Keratinocyte (primary cell): ENCODE data around the gene EIF3B. TPM values are rescaled to one million over a fixed set of nuclear protein-coding genes. Genes with fewer than 3 reads are reported as not detected.

Experiments used
- DNase-seq: peaks from one replicate; pipeline ENCODE4 v3.0.0-alpha.2; 2011; ENCODE audit warnings: low read depth, missing footprints, low spot score
- FAIRE-seq: peaks from 2 replicates; lab custom pipeline; 2011; peaks lifted over from hg19 to GRCh38; lab: Jason Lieb, UNC
- H2AFZ ChIP-seq: 2 replicates; pipeline ENCODE4 v1.6.0; 2012; ENCODE audit warnings: low read length, control low read depth, inconsistent platforms; ENCODE audit not compliant: control insufficient read depth
- H3K27ac ChIP-seq: 2 replicates; pipeline ENCODE4 v1.5.1; 2011; ENCODE audit warnings: low read length; ENCODE audit not compliant: control insufficient read depth, insufficient read depth
- H3K27me3 ChIP-seq: 3 replicates; pipeline ENCODE4 v1.6.0; 2011; ENCODE audit warnings: low read length; ENCODE audit not compliant: control insufficient read depth, insufficient read depth; ENCODE audit errors: extremely low read depth
- H3K36me3 ChIP-seq, 2 experiments: 2 replicates in 1 of 2; 3 replicates in 1 of 2; pipeline ENCODE4 v1.5.1; 2011; ENCODE audit warnings: low read length in 2 of 2, mild to moderate bottlenecking in 1 of 2; ENCODE audit not compliant: control insufficient read depth in 2 of 2, insufficient read depth in 2 of 2; ENCODE audit errors: extremely low read depth in 1 of 2
- H3K4me1 ChIP-seq: 3 replicates; pipeline ENCODE4 v1.5.1; 2011; ENCODE audit warnings: low read length; ENCODE audit not compliant: control insufficient read depth, insufficient read depth; ENCODE audit errors: extremely low read depth
- H3K4me2 ChIP-seq: 3 replicates; pipeline ENCODE4 v1.6.0; 2011; ENCODE audit warnings: low read depth, low read length; ENCODE audit not compliant: control insufficient read depth, insufficient read depth; ENCODE audit errors: extremely low read depth
- H3K4me3 ChIP-seq, 3 experiments: fragments of 200-600 bp in 1 of 3; sonication (generic) in 1 of 3; 2 replicates in 2 of 3; 3 replicates in 1 of 3; pipeline ENCODE4 v1.5.1; 2011 to 2016; ENCODE audit warnings: low read length in 3 of 3, mild to moderate bottlenecking in 3 of 3, control low read depth in 2 of 3, inconsistent platforms in 1 of 3, low read depth in 1 of 3, mixed read lengths in 1 of 3, mixed run types in 1 of 3, moderate library complexity in 1 of 3; ENCODE audit not compliant: control insufficient read depth in 2 of 3, insufficient read depth in 2 of 3; ENCODE audit errors: extremely low read depth in 1 of 3
- H3K79me2 ChIP-seq: 2 replicates; pipeline ENCODE4 v1.6.0; 2012; ENCODE audit warnings: low read length; ENCODE audit not compliant: control insufficient read depth, insufficient read depth
- H3K9ac ChIP-seq: 3 replicates; pipeline ENCODE4 v1.6.0; 2011; ENCODE audit warnings: low read length; ENCODE audit not compliant: control insufficient read depth, insufficient read depth; ENCODE audit errors: extremely low read depth
- H3K9me1 ChIP-seq: 3 replicates; pipeline ENCODE4 v1.6.0; 2011; ENCODE audit warnings: low read length; ENCODE audit not compliant: control insufficient read depth, insufficient read depth; ENCODE audit errors: extremely low read depth
- H3K9me3 ChIP-seq: 2 replicates; pipeline ENCODE4 v1.5.1; 2012; ENCODE audit warnings: low read depth, low read length; ENCODE audit not compliant: control insufficient read depth
- H4K20me1 ChIP-seq: 3 replicates; pipeline ENCODE4 v1.6.0; 2011; ENCODE audit warnings: low read length; ENCODE audit not compliant: control insufficient read depth, insufficient read depth; ENCODE audit errors: extremely low read depth
- CTCF ChIP-seq, 3 experiments: IDR thresholded peaks in 1 of 3; conservative IDR thresholded peaks in 1 of 3; optimal IDR thresholded peaks in 1 of 3; 2 replicates in 2 of 3; 3 replicates in 1 of 3; pipeline versions ENCODE3 to v1.5.1; 2011; ENCODE audit warnings: low read length in 3 of 3, mild to moderate bottlenecking in 3 of 3, moderate library complexity in 2 of 3, control low read depth in 1 of 3, inconsistent platforms in 1 of 3; ENCODE audit not compliant: insufficient read depth in 2 of 3; ENCODE audit errors: extremely low read depth in 1 of 3
- EZH2 ChIP-seq: IDR thresholded peaks from one replicate; pipeline ENCODE4 v1.6.1; 2012; ENCODE audit warnings: inconsistent platforms, mild to moderate bottlenecking, low read length, moderate library complexity
- dilution Hi-C: fragments of 300-500 bp; cut with MboI; formaldehyde crosslinking; loops from one replicate; pipeline ENCODE4 v1.7.0; 2020; ENCODE audit warnings: low sequenced_read_pairs; ENCODE audit not compliant: extremely low pct_ligation_motif_present
- polyA plus RNA-seq, 5 experiments: library from polyadenylated mRNA; depleted of rRNA in 3 of 5; stranded (reverse) in 3 of 5; stranded (forward) in 1 of 5; unstranded in 1 of 5; fragments of >200 nt; gene quantifications; 1 replicate in 1 of 5; 2 replicates in 3 of 5; 3 replicates in 1 of 5; pipeline versions ENCODE4 v1.2.1 to v1.2.3, GENCODE V29; 2011 to 2012; ENCODE audit warnings: missing spikeins in 2 of 5, low read depth in 1 of 5, low replicate concordance in 1 of 5

Gene EIF3B
- polyA plus RNA-seq, 1 donor (not counting 4 experiments of a cell fraction or from before 2014, with no cell fraction given): 169 TPM

GRCh38 chr7:2317556-2318293 is 36.9 kb upstream of the EIF3B start:
- H3K9me1 ChIP-seq: no peaks in the 10 kb centered on the region
- no peaks in the 10 kb centered on the region for H3K27me3 ChIP-seq
- FAIRE-seq: no peak
- no peak overlapping the region for H3K4me3 ChIP-seq
- no peak for TF ChIP-seq EZH2
- no peak for TF ChIP-seq CTCF (optimal IDR thresholded peaks at IDR 0.05 in 1 of 3, IDR thresholded peaks at IDR 0.05 in 1 of 3, conservative IDR thresholded peaks at IDR 0.05 in 1 of 3; ENCODE audit: extremely low read depth in 1 of 3, insufficient read depth in 2 of 3, low read length in 3 of 3)
- H3K79me2 ChIP-seq: no peaks in the 10 kb centered on the region
- H4K20me1 ChIP-seq: no peaks in the 10 kb centered on the region
- H2AFZ ChIP-seq: no peak overlapping the region
- H3K4me1 ChIP-seq: peaks cover 2% of the 10 kb centered on the region
- dilution Hi-C loops: no loop called here
- no peak overlapping the region for H3K9ac ChIP-seq
- H3K9me3 ChIP-seq: no peaks in the 10 kb centered on the region
- DNase-seq: no peak
- H3K36me3 ChIP-seq: no peaks in the 10 kb centered on the region
- no peak overlapping the region for H3K4me2 ChIP-seq
- no peak overlapping the region for H3K27ac ChIP-seq

GRCh38 chr7:2321020-2321419 is 33.6 kb upstream of the EIF3B start:
- H4K20me1 ChIP-seq: no peaks in the 10 kb centered on the region
- no peak overlapping the region for H3K9ac ChIP-seq
- peak overlapping the region; percentile 63 for H3K4me2 ChIP-seq
- no peaks in the 10 kb centered on the region for H3K27me3 ChIP-seq
- peaks cover 2% of the 10 kb centered on the region for H3K4me1 ChIP-seq
- H3K27ac ChIP-seq: no peak overlapping the region
- TF ChIP-seq EZH2 (no peak), CTCF (optimal IDR thresholded peaks at IDR 0.05 in 1 of 3, IDR thresholded peaks at IDR 0.05 in 1 of 3, conservative IDR thresholded peaks at IDR 0.05 in 1 of 3; ENCODE audit: extremely low read depth in 1 of 3, insufficient read depth in 2 of 3, low read length in 3 of 3) (peak; percentile 30 to 55 (median 37))
- no peaks in the 10 kb centered on the region for H3K9me3 ChIP-seq
- no peak overlapping the region for H3K4me3 ChIP-seq
- no peaks in the 10 kb centered on the region for H3K36me3 ChIP-seq
- H3K79me2 ChIP-seq: no peaks in the 10 kb centered on the region
- peak overlapping the region; percentile 70 for H2AFZ ChIP-seq
- DNase-seq (no peak), FAIRE-seq (no peak)
- no peaks in the 10 kb centered on the region for H3K9me1 ChIP-seq
- dilution Hi-C loops: no loop called here
